ENCODE measurements around the gene ELAVL2.

The ELAVL2 gene

DNA sequence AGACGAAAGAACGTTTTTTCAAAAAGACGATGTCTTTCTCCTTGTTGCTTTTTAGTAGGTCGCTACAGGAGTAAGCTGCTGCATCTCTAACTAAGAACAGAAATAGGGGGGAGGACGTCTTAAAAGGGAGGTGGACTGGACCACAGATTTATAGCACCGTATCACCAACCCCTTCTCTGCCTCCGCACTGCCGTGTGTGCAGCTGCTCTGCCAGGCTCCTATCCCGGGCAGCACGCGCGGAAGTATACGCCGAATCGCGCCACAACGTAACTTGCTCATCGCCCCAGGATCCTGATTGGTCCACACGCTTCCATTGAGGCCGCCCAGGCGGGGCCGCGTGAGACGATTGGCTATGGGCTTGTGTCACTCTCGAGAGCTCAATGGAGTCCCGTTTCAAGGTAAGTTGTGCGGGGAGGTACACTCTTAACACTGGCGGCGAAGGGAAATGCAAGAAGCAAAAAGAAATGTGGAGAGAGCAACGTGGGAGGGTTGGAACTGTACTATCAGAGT lies at the start of gene ELAVL2:
Gene ELAVL2 (minus strand): TSS at position 121 of the 510 bp plus-strand sequence. CDS start 64,006 bp downstream, outside the sequence.
- peak; percentile 97 for DNase-seq (ENCODE audit: low read depth, low spot score)

DNA sequence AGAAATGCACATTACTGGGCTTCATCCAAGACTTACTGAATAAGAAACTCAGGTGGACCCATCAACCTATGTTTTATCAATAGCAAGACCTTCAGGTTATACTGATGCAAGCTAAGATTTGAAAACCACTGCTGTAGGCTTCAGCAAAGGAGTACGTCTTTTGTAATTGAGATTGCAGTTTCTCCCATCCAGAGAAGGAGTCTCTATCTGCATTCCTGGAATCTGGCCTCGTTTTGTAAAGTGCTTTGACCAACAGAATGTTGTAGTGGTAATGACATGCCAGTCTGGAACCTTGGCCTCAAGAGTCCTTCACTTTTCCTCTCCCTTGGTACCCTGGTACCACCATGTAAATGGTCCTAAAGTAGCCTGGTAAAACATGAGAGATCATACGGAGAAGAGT lies 32.2 kb upstream of the ELAVL2 start:
- DNase-seq (ENCODE audit: low read depth, low spot score) = no peak

DNA sequence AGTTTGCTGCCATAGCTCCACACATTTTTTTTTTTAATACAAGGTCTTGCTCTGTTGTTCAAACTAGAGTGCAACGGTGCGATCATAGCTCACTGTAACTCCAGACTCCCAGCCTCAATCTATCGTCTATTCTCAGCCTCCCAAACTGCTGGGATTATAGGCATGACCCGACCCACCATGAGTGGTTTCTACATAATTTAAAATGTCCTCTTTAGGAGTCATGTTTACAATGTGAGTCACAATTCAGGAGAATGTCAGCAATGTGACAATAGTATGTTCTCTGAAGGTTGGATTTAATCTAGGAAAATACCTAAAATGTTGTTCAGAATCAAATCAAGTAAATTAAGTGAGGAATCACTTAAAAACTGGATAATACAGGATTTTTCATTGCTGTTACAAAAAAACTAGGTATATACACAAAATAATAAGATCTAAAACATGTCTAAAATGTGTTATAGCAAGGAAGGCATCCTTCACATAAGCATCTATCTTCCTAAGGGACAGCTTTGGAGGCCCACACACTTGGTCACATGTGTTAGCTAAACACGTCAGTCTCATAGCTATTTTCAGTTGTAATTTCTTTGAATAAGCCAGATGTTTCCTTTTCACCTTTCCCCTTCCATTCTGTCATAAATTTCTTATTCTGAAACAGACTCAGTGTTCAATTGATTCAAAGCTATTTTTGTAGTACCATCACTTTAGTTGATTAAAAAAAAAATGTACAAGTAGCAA lies 30.0 kb upstream of the ELAVL2 start:
- DNase-seq (ENCODE audit: low read depth, low spot score) = no peak

- DNase-seq (ENCODE audit: low read depth, low spot score) = peak; percentile 19
Measured at GRCh38 chr9:23850690-23851629, 24.9 kb upstream of the ELAVL2 start.

DNA sequence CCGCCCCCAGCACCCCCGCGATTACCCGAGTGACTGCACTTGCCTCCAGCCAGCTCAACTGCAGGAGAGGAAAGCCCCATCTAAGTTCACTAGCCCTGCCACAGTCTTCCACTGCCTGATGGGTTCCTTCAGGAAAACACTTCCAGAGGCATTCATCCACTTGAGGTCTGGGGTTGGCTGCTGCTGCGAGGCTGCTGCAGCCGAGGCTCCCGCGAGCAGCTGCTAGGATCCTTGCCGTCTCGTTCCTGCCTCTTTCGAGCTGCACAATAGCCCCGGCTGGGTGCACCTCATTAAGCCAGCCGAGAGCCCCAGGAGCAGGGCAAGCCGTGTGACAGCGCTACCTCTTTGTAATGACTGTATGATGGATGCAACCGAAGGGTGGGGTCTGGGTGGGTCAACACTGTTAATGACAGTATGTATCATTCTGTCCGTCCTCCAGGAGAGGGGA lies 24.2 kb upstream of the ELAVL2 start:
- DNase-seq (ENCODE audit: low read depth, low spot score) = peak; percentile 19

DNA sequence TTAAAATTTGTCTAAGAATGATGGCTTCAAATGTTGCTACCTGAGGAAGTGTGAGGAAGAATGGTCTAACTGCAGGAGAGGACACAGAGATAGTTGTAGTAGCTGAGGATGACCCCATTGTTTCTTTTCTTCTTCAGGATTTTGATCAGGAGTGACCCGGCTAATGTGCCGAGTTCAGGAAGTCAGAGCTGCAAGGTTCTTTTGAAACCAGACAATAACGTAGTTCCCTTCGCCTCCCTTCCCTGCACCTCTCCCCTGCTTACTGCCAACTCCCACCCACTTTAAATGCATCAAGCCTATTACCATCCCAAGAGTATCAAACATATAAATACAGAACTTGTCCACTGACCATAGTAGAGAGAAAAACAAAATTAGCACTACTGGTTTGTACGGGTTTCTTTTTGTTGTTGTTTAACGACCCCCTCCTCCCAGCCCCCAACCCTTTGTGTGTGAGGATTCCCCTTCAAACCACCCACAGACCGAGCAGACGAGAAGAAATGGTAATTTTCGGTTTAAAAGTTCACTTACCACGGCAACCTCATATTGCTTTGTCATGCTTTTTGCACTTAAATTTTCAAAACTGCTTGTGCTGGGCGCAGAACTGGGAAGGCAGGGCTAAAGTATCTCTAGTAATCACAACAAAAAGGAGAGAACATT lies 23.5 kb upstream of the ELAVL2 start:
- no peak for DNase-seq (ENCODE audit: low read depth, low spot score)

DNA sequence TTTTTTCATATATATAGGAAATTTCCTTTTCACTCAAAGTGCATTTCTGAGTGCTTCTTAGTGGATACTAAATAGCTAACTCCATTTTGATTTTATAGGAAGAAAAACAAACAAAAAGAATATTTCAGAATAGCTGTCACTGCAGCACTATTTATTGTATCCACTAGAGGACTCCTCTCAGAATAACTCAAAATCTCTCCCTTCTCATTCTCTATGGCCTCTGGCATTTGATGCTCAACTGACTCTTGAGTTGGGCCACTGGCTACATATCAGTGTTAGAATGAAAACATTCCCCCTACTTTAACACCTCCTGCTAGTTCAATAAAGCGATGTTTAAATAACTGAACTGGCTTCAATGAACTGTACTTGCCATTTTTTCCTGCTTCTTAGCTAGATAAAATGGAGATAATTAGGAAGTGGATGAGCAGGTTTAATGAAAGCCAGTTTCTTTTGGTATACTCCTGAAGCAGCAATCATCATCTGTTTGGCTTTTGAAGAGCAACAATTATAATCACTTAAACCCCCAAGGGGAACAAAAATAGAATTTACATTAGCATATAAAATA lies 16.6 kb upstream of the ELAVL2 start:
- DNase-seq (ENCODE audit: low read depth, low spot score) = no peak

DNA sequence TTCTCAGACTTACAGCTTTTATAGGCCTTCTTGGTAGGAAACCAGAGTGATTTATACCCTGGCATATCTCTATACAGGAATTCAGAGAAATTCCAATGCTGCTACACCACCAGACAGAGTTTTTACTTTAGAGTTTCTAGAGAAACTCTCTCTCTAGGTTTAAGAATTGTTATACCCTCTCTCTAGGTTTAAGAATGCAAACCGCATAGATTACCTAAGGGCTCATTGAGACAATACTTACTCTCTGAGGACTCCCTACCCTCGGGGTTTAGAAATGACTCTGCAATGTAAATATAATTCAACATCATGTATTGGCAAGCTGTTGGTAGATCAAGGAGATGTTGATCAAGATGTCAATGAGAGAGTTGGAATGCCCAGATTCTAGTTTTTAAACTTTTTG lies 15.3 kb upstream of the ELAVL2 start:
- no peak for DNase-seq (ENCODE audit: low read depth, low spot score)

GRCh38 chr9:23837038-23837437 lies 11.0 kb upstream of the ELAVL2 start:
- no peak for DNase-seq (ENCODE audit: low read depth, low spot score)

- no peak for DNase-seq (ENCODE audit: low read depth, low spot score)
Measured at GRCh38 chr9:23830929-23831730, 5.1 kb upstream of the ELAVL2 start.

- no peak for DNase-seq (ENCODE audit: low read depth, low spot score)
Measured at GRCh38 chr9:23830476-23830805, 4.4 kb upstream of the ELAVL2 start.

DNA sequence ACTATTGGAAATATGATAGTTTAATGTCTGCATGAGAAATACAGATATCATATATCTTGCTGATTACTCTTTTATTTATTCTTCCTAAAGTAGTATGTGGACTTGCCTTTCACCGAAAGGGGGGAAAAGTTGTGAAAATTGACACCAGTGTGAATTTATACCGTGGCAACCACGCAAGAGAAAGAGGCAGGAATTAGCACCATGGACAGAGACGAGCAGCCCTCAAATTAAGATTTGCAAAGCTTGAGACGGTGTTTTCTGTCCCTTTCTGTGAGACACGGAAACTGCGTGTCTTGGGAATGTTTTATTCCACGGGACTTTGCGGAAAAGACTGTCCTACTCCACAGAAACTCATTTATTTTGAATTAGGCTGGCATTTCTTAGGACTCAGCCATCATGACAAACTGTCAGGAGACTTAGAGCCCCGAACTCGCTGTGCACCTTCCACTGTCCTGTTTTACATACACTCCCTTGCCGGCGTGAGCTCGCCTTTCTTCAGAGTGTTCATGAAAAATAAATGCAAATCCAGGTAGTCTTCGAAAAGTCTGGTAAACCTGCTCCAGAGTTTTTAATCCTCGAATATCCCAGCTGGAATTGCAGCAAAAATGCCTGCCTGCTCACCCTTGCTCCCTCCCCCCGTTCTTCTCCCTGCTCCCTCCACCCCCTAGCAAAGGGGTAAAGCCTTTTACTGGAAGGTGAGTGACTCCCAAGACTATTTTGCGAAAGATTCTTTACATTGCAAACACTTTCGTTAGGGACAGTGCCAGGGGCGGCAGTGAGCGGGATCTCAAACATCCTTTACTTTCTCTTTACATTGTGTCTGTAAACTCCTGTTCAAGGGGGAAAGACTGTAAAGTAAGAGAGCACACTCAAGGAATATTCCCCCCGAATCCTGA lies 3.8 kb upstream of the ELAVL2 start:
- peak; percentile 52 for DNase-seq (ENCODE audit: low read depth, low spot score)

DNA sequence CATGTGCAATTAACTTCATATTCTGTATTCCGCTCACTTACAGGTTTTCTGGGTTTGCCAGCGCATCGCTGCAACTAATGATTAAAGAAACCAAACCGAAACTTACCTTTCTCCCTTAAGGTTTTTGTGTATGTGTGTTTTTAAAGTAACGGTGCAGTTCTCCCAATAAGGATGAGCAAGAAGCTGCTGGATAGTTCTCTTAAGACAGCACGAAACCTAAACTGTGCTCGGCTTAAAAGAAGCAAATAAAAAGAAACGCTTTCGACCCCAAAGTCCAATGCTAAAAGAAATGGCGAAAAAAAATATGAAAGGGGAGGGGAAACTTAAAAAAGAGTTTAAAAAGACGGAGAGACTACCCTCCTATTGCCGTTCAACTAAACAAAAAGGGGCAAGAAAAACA lies 340 bp downstream of the ELAVL2 start:
- DNase-seq (ENCODE audit: low read depth, low spot score) = peak; percentile 22

GRCh38 chr9:23824830-23825591 lies 1.0 kb downstream of the ELAVL2 start:
- peak; percentile 60 for DNase-seq (ENCODE audit: low read depth, low spot score)

- DNase-seq (ENCODE audit: low read depth, low spot score) = no peak
Measured at GRCh38 chr9:23823986-23824829, 1.8 kb downstream of the ELAVL2 start.

DNA sequence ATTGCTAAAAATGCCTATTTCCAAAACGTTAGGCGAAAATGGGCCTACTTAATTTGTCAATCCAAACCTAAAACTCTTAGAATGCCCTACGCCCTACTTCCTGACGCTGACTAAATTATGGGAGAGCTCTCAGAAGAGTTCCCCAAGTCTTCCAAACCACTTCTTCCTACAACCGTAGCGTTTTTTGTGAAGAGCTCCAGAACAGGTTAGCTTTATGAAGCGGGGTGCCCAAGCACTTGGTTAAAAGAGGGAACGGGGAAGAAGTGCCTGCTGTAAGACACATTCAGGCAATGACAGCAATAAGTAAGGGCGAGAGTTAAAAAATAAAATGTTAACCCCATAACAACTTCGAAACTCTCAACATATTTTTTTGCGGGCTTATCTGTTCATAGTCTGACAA lies 2.8 kb downstream of the ELAVL2 start:
- DNase-seq (ENCODE audit: low read depth, low spot score) = no peak

DNA sequence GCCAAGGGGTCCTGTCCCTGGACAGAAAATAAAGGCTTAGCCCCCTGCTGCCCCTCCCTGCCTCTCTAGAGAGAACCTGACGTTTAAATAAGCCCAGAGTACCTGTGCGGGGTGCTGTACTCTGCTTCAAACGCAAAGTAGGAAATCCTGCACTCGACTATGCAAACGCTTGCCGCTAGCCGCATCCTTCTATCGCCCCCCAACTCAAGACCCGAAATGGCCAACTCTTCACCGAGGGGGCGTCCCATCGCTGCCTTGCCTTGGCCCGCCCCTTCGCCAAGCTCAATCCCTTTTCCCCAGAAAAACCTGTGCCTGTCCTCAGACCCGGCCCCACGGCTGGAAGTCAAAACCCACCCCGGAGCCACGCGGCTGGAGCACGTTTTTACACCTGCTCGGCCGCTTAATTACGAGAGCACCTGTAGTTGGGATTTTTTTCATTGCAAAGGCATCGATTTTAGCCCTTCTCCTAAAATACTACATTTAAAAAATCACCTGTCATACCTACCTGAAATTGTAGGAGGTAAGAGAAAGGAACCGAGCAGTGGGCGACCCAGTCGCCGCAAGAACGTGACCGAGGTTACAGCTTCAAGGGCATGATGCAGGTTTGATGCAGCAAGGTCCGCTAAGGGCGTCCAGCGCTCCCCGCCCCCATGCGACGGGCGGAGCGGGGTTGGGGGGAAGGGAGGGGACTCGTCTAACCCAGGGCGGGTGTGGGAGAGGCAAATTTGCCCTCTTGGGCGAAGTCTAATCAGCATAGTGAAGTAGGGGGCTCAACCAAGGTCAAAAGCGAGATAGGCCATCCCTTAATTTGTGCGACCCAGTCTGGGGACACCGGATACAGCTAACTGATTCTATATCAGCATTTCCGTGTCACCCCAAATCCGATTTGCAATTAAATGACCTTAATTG lies 3.5 kb downstream of the ELAVL2 start:
- DNase-seq (ENCODE audit: low read depth, low spot score) = no peak

All from astrocyte of the hippocampus (primary cell).